ENCODE data around the gene TMEM94. TPM values are rescaled to one million over a fixed set of nuclear protein-coding genes. Genes with fewer than 3 reads are reported as not detected.

The TMEM94 gene
- total RNA-seq, 1 experiment from 2014 or later, result 61.4 TPM

DNA sequence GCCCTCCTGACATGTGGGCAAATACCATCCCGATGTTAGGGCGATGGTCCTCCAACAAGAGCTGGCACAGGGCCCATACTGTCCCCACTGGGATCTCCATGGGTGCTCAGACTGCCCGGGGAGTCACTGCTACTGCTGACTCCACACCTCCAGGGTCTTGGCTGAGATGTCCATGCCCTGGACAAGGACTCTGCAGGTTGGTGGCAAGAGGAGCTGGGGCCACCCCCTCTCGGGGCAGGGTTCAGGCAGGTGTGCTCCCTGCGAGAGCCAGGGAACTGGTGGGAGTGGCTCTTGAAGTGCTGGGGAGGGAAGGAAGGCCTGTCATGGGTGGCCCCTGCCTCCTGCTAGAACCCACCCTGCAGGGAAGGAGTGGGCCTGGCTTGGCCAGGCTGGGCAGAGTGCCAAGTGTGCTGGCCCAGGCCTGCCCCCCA lies 52.5 kb downstream of the TMEM94 start:
- no peaks in the 10 kb centered on the region for H3K27me3 Mint-ChIP-seq (ENCODE audit: low read depth)
- Histone ChIP-seq H3K4ac (ENCODE audit: low read depth, low read length) (no peak overlapping the region), H4K5ac (ENCODE audit: insufficient read length, low read depth, low read length) (no peak overlapping the region), H3T11ph (ENCODE audit: low read length) (no peak overlapping the region), H2BK12ac (ENCODE audit: insufficient read length, low read depth, low read length) (no peak overlapping the region), H3K23ac (ENCODE audit: insufficient read length, low read depth, low read length) (no peak overlapping the region), H3K4me2 (ENCODE audit: insufficient read depth, insufficient read length, low read length) (no peak overlapping the region), H3K9ac (ENCODE audit: extremely low read depth, insufficient read length, low read length) (no peak overlapping the region), H3K23me2 (ENCODE audit: insufficient read length, low read depth, low read length, poor library complexity, severe bottlenecking) (no peaks in the 10 kb centered on the region), H3K79me1 (ENCODE audit: insufficient read depth, low read depth, low read length, poor library complexity, severe bottlenecking) (no peaks in the 10 kb centered on the region), H4K91ac (ENCODE audit: insufficient read length, low read depth, low read length) (no peak overlapping the region), H2AFZ (ENCODE audit: low read length) (no peak overlapping the region), H3K56ac (ENCODE audit: insufficient read length, low read depth, low read length) (no peak overlapping the region), H3K14ac (ENCODE audit: insufficient read depth, low read length) (no peak overlapping the region), H2BK120ac (ENCODE audit: low read depth, low read length, poor library complexity, severe bottlenecking) (no peak overlapping the region), H3K18ac (ENCODE audit: insufficient read length, low read depth, low read length) (no peak overlapping the region), H3K4me1 (ENCODE audit: insufficient read depth, low read length) (no peaks in the 10 kb centered on the region), H3K27me3 (ENCODE audit: insufficient read depth, low read length) (no peaks in the 10 kb centered on the region), H2BK20ac (ENCODE audit: low read depth, low read length, poor library complexity, severe bottlenecking) (no peak overlapping the region), H2AK5ac (ENCODE audit: insufficient read length, low read length) (no peak overlapping the region), H4K8ac (replicated peaks; ENCODE audit: insufficient read length, low read depth, low read length) (no peak overlapping the region), H4K20me1 (ENCODE audit: control insufficient read depth, insufficient read depth, insufficient read length) (no peaks in the 10 kb centered on the region), H2BK15ac (ENCODE audit: low read depth, low read length) (no peak overlapping the region), H2BK5ac (ENCODE audit: insufficient read length, low read length) (no peak overlapping the region), H3K9me3 (ENCODE audit: control insufficient read depth, low read depth, low read length) (no peaks in the 10 kb centered on the region), H3K79me2 (ENCODE audit: insufficient read depth, low read length) (no peaks in the 10 kb centered on the region; the same call in 1 of the 2 replicates), H3K27ac (ENCODE audit: insufficient read length, low read depth, low read length) (no peak overlapping the region)
- H3K9me3 Mint-ChIP-seq, result no peaks in the 10 kb centered on the region
- H3K36me3 Mint-ChIP-seq (ENCODE audit: insufficient read depth in 1 of 3, low read depth in 3 of 3), result peaks cover 4 to 48% (median 35%) of the 10 kb centered on the region in 3 experiments; a peak in 6 of 7 replicates
- peaks cover 1 to 7% of the 10 kb centered on the region in 2 experiments; a peak in 3 of 4 replicates for H3K4me1 Mint-ChIP-seq
- no peak overlapping the region for H3K27ac Mint-ChIP-seq
- TF ChIP-seq, protein P1, sequence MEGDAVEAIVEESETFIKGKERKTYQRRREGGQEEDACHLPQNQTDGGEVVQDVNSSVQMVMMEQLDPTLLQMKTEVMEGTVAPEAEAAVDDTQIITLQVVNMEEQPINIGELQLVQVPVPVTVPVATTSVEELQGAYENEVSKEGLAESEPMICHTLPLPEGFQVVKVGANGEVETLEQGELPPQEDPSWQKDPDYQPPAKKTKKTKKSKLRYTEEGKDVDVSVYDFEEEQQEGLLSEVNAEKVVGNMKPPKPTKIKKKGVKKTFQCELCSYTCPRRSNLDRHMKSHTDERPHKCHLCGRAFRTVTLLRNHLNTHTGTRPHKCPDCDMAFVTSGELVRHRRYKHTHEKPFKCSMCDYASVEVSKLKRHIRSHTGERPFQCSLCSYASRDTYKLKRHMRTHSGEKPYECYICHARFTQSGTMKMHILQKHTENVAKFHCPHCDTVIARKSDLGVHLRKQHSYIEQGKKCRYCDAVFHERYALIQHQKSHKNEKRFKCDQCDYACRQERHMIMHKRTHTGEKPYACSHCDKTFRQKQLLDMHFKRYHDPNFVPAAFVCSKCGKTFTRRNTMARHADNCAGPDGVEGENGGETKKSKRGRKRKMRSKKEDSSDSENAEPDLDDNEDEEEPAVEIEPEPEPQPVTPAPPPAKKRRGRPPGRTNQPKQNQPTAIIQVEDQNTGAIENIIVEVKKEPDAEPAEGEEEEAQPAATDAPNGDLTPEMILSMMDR (conservative IDR thresholded peaks at IDR 0.05), result no peak
- WGBS (ENCODE audit: extremely low coverage, insufficient read length, low lambda C conversion rate), result no CpG with 5 or more reads among the region's 5 CpGs
- no peak overlapping the region for H3K4me3 Mint-ChIP-seq
- DNase-seq, result no peak
